Pancreas (tissue), 10 donors: ENCODE data around the gene ZDHHC7. TPM values are rescaled to one million over a fixed set of nuclear protein-coding genes. Genes with fewer than 3 reads are reported as not detected.

Source experiments
- ATAC-seq, 4 donors: fragments of 200-7000 bp; cut with Tn5 transposase; one replicate each; pipeline versions ENCODE4 v1.8.0 to v1.9.1; 2020; ENCODE audit warnings: mild to moderate bottlenecking in 4 of 4, moderate library complexity in 4 of 4
- DNase-seq, 6 donors: peaks; one replicate each; pipeline ENCODE4 v3.0.0-alpha.2; 2020
- FAIRE-seq: peaks from 2 replicates; lab custom pipeline; 2012; peaks lifted over from hg19 to GRCh38; lab: Jason Lieb, UNC
- H3K27ac ChIP-seq, 4 donors: fragments of 200-600 bp; sonication (generic); 1 replicate in 3 of 4; 2 replicates in 1 of 4; pipeline versions ENCODE4 v1.5.0 to v1.8.0; 2020
- H3K27me3 ChIP-seq, 4 donors: fragments of 200-600 bp; one replicate each; pipeline ENCODE4 v1.8.0; 2021
- H3K36me3 ChIP-seq, 3 donors: fragments of 200-600 bp; sonication (generic) in 1 of 3; one replicate each; pipeline versions ENCODE4 v1.5.0 to v1.8.0; 2020 to 2021
- H3K4me1 ChIP-seq, 3 donors: fragments of 200-600 bp; one replicate each; pipeline ENCODE4 v1.8.0; 2021
- H3K4me3 ChIP-seq, 4 donors: fragments of 200-600 bp; sonication (generic) in 2 of 4; one replicate each; pipeline versions ENCODE4 v1.5.0 to v1.8.0; 2020 to 2021
- H3K9me3 ChIP-seq, 4 donors: fragments of 200-600 bp; one replicate each; pipeline ENCODE4 v1.8.0; 2021
- WGBS, 2 donors: extraction: QIAGEN DNeasy Blood & Tissue Kit; methylation state at CpG; one replicate each; pipeline ENCODE4 v1.1.7; 2013; 5-methylcytosine and 5-hydroxymethylcytosine counted together
- intact Hi-C, 3 donors: fragments of 100-400 bp; cut with DNase I; formaldehyde crosslinking; loops; one replicate each; pipeline versions ENCODE4 v1.11.1 to v1.14.2; 2022
- polyA plus RNA-seq, 2 donors: library from polyadenylated mRNA; stranded (reverse); fragments of 200-250 nt; gene quantifications; one replicate each; pipeline ENCODE4 v1.2.3, GENCODE V29; 2013
- total RNA-seq, 6 donors: library from RNA; stranded (reverse); fragmentation: NEBNext Ultra II Directional in 4 of 6; extraction: Animal tissue kit (Norgen Biotek cat#: 25700) in 4 of 6; gene quantifications; one replicate each; pipeline versions ENCODE4 v1.2.1 to v1.2.4, GENCODE V29; 2021 to 2023
- TF ChIP-seq, protein P1 (sequence below), 4 donors: fragments of 200-600 bp; sonication (generic) in 3 of 4; IDR thresholded peaks; one replicate each; pipeline versions ENCODE4 v1.5.0 to v1.8.0; 2021; ENCODE audit warnings: antibody characterized with exemption in 4 of 4
- donor health status: healthy with polysubstance abuse.
- donor health status: DM: no; HTN: no; CAD: no; lungs with moderate emphysema.
- donor health status: DM: no; HTN: no; CAD: no.
- donor health status: control.
- donor health status: control.
- donor health status: Bipolar disorder and iron deficiency.
- donor health status: DM: yes; HTN: yes; CAD: no.
- donor health status: DM: no; HTN: no; CAD: no.
- donor health status: DM: no; HTN: no; CAD: no.
- donor health status: DM: yes; HTN: yes; CAD: no.

ZDHHC7 gene
- total and polyA plus RNA-seq, 8 donors = 10.7 to 28.8 (median 17.9) TPM

GRCh38 chr16:85045077-85045476 is 33.7 kb upstream of the ZDHHC7 start:
- no peak for DNase-seq
- Histone ChIP-seq H3K36me3 (no peaks in the 10 kb centered on the region), H3K4me1 (peaks cover 0 to 23% (median 4%) of the 10 kb centered on the region in 3 donors), H3K9me3 (no peaks in the 10 kb centered on the region), H3K4me3 (no peak overlapping the region), H3K27me3 (no peaks in the 10 kb centered on the region), H3K27ac (no peak overlapping the region)
- ATAC-seq = no peak
- TF ChIP-seq, protein P1, sequence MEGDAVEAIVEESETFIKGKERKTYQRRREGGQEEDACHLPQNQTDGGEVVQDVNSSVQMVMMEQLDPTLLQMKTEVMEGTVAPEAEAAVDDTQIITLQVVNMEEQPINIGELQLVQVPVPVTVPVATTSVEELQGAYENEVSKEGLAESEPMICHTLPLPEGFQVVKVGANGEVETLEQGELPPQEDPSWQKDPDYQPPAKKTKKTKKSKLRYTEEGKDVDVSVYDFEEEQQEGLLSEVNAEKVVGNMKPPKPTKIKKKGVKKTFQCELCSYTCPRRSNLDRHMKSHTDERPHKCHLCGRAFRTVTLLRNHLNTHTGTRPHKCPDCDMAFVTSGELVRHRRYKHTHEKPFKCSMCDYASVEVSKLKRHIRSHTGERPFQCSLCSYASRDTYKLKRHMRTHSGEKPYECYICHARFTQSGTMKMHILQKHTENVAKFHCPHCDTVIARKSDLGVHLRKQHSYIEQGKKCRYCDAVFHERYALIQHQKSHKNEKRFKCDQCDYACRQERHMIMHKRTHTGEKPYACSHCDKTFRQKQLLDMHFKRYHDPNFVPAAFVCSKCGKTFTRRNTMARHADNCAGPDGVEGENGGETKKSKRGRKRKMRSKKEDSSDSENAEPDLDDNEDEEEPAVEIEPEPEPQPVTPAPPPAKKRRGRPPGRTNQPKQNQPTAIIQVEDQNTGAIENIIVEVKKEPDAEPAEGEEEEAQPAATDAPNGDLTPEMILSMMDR (IDR thresholded peaks at IDR 0.05) = no peak
- WGBS, 2 donors = 94 to 97% methylated on average over 5 of the region's 5 CpGs
- no peak for FAIRE-seq
- intact Hi-C loops = no loop called here

GRCh38 chr16:85042606-85043005 is 31.3 kb upstream of the ZDHHC7 start:
- Histone ChIP-seq H3K27me3 (no peaks in the 10 kb centered on the region), H3K27ac (no peak overlapping the region), H3K4me3 (no peak overlapping the region), H3K9me3 (no peaks in the 10 kb centered on the region), H3K4me1 (peaks cover 0 to 18% (median 4%) of the 10 kb centered on the region in 3 donors), H3K36me3 (no peaks in the 10 kb centered on the region)
- no peak for FAIRE-seq
- 59 to 64% methylated on average over 6 of the region's 6 CpGs for WGBS, 2 donors
- DNase-seq = no peak
- intact Hi-C loops = no loop called here
- TF ChIP-seq, protein P1 (IDR thresholded peaks at IDR 0.05) = no peak
- peak in 1 of 4 donors; percentile 40 for ATAC-seq

GRCh38 chr16:85042167-85042526 is 30.8 kb upstream of the ZDHHC7 start:
- Histone ChIP-seq H3K27me3 (no peaks in the 10 kb centered on the region), H3K4me1 (peaks cover 0 to 16% (median 4%) of the 10 kb centered on the region in 3 donors), H3K4me3 (no peak overlapping the region), H3K36me3 (no peaks in the 10 kb centered on the region), H3K27ac (no peak overlapping the region), H3K9me3 (no peaks in the 10 kb centered on the region)
- DNase-seq (no peak), FAIRE-seq (no peak), ATAC-seq (no peak)
- 60 to 66% methylated on average over 6 of the region's 6 CpGs for WGBS, 2 donors
- TF ChIP-seq, protein P1 (IDR thresholded peaks at IDR 0.05) = no peak
- intact Hi-C loops = no loop called here

- FAIRE-seq = no peak
- no peak overlapping the region for H3K27ac ChIP-seq
- TF ChIP-seq, protein P1 (IDR thresholded peaks at IDR 0.05) = no peak
- no peaks in the 10 kb centered on the region for H3K27me3 ChIP-seq
- peaks cover 0 to 11% (median 4%) of the 10 kb centered on the region in 3 donors for H3K4me1 ChIP-seq
- 70 to 78% methylated on average over 27 of the region's 27 CpGs for WGBS, 2 donors
- no peak for DNase-seq
- no peaks in the 10 kb centered on the region for H3K36me3 ChIP-seq
- no peaks in the 10 kb centered on the region for H3K9me3 ChIP-seq
- H3K4me3 ChIP-seq = no peak overlapping the region
- intact Hi-C loops = no loop called here
- no peak for ATAC-seq
These were observed 30.2 kb upstream of the ZDHHC7 start for GRCh38 chr16:85041219-85042166.

GRCh38 chr16:85040685-85041084 is 29.4 kb upstream of the ZDHHC7 start:
- no peak overlapping the region for H3K4me3 ChIP-seq
- no peaks in the 10 kb centered on the region for H3K27me3 ChIP-seq
- no peak overlapping the region for H3K27ac ChIP-seq
- intact Hi-C loops = no loop called here
- 77 to 81% methylated on average over 6 of the region's 6 CpGs for whole genome bisulfite sequencing, 2 donors
- ATAC-seq (no peak), DNase-seq (no peak), FAIRE-seq (no peak)
- no peaks in the 10 kb centered on the region for H3K36me3 ChIP-seq
- peaks cover 0 to 4% (median under 1%) of the 10 kb centered on the region in 3 donors for H3K4me1 ChIP-seq
- TF ChIP-seq, protein P1 (IDR thresholded peaks at IDR 0.05) = no peak
- no peaks in the 10 kb centered on the region for H3K9me3 ChIP-seq
